OCI-M2 (cell line): ENCODE measurements around the gene CRISP3.

Experiments used
- DNase-seq: peaks from one replicate; lab custom pipeline; 2025; ENCODE audit not compliant: unreplicated experiment; lab: John Stamatoyannopoulos, UW

The CRISP3 gene

GRCh38 chr6:49692534-49692933 is 51.7 kb downstream of the CRISP3 start:
- DNase-seq, result no peak
